Measurements from ENCODE around the gene CLCN6. TPM values are rescaled to one million over a fixed set of nuclear protein-coding genes. Genes with fewer than 3 reads are reported as not detected.

CLCN6 gene
- total and polyA plus RNA-seq, 7 donors: 5.5 to 17.5 (median 8.3) TPM

DNA sequence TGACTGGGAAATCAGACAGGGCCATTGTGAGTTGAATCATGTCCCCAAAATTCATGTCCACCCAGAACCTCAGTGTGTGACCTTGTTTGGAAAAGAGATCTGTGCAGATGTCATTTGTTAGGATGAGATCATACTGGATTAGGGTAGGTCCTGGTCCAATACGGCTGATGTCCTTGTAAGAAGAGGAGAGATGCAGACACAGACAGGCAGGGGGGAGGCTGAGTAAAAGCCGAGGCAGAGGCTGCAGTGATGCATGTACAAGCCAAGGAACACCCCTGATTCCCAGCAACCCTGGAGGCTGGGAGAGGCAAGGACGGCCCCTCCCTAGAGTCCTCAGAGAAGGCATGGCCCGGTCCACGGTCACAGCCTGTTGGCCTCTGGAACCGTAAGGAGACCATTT is 68.6 kb downstream of the CLCN6 start:
- intact Hi-C loops (cut with DNase I): loop anchor here in 1 of 2 donors (2.0 kb wide), 1 partner anchor 66 kb away; no protein-coding TSS in a partner anchor
- peaks cover 19% of the 10 kb centered on the region for H3K4me1 ChIP-seq
- ATAC-seq: peak; percentile 40 to 67 (median 46)

DNA sequence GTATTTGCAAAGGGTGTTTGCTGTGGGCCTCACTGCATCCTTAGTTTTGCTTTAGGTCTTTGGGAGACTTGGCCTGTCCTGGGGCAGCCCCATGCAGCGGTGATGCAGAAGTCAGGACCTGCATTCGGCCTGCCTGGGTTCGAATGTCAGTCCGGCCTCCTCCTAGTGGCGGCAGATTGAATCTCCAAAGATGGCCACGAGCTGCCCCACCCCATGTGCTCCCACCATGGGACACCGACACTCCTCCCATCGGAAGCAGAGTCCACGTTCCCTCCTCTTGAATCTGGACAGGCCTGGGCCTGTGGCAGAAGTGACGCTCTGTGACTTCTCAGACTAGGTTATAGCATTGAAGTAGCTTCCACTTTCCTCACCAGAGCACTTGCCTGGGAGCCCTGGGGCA is 69.1 kb downstream of the CLCN6 start:
- Histone ChIP-seq H3K4me1 (peaks cover 24% of the 10 kb centered on the region), H3K9me3 (no peaks in the 10 kb centered on the region), H3K36me3 (ENCODE audit: insufficient read depth in 1 of 2, low read depth in 1 of 2) (no peaks in the 10 kb centered on the region), H3K27me3 (ENCODE audit: insufficient read depth in 3 of 3, low read length in 2 of 3) (peaks cover 0 to 4% (median 0%) of the 10 kb centered on the region in 3 donors), H3K27ac (peak overlapping the region; percentile 66), H3K4me3 (no peak overlapping the region)
- intact Hi-C loops (cut with DNase I): loop anchor here in 1 of 2 donors (2.0 kb wide), 1 partner anchor 66 kb away; no protein-coding TSS in a partner anchor
- 85 to 90% (median 86%) methylated on average over 10 of the region's 10 CpGs for WGBS, 3 donors
- ATAC-seq (no peak), DNase-seq (no peak)
- TF ChIP-seq CTCF (IDR thresholded peaks at IDR 0.05): no peak

More for the DNA sequence above, 68.6 kb downstream of the CLCN6 start:
- Histone ChIP-seq H3K36me3 (ENCODE audit: insufficient read depth in 1 of 2, low read depth in 1 of 2) (no peaks in the 10 kb centered on the region), H3K9me3 (no peaks in the 10 kb centered on the region), H3K4me3 (no peak overlapping the region), H3K27ac (peak overlapping the region; percentile 66), H3K27me3 (ENCODE audit: insufficient read depth in 3 of 3, low read length in 2 of 3) (peaks cover 0 to 4% (median 0%) of the 10 kb centered on the region in 3 donors)
- 49 to 66% (median 50%) methylated on average over 6 of the region's 6 CpGs for WGBS, 3 donors
- no peak for TF ChIP-seq CTCF (IDR thresholded peaks at IDR 0.05)
- DNase-seq: peak in 1 of 2 donors; percentile 68

DNA sequence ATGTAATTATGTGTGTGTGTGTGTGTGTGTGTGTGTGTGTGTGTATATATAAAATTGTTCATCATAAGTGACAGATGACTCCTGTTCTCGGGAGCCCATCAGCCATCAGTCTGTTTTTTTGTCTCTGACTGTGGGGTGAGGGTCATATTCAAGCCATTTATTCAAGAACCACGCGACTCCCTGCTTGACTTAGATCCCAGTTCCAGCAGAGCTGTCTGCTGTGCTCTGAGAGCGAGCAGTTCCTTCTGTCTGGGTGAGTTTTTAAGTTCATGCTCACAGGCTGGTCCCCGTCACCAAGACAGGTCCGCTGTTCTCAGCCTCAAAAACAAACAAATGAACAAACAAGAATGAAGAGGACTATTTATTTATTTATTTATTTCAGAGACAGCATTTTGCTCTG is 71.1 kb downstream of the CLCN6 start:
- H3K27me3 ChIP-seq (ENCODE audit: insufficient read depth in 3 of 3, low read length in 2 of 3): peaks cover 0 to 4% (median 0%) of the 10 kb centered on the region in 3 donors
- DNase-seq (no peak), ATAC-seq (no peak)
- H3K4me3 ChIP-seq: no peak overlapping the region
- H3K27ac ChIP-seq: no peak overlapping the region
- H3K36me3 ChIP-seq (ENCODE audit: insufficient read depth in 1 of 2, low read depth in 1 of 2): no peaks in the 10 kb centered on the region
- intact Hi-C loops (cut with DNase I): no loop called here
- peaks cover 41% of the 10 kb centered on the region for H3K4me1 ChIP-seq
- H3K9me3 ChIP-seq: no peaks in the 10 kb centered on the region
- 75 to 88% (median 77%) methylated on average over 6 of the region's 6 CpGs for WGBS, 3 donors
- no peak for TF ChIP-seq CTCF (IDR thresholded peaks at IDR 0.05)

- intact Hi-C loops (cut with DNase I): no loop called here
- DNase-seq (no peak), ATAC-seq (no peak)
- H3K4me1 ChIP-seq: peaks cover 45% of the 10 kb centered on the region
- H3K27ac ChIP-seq: no peak overlapping the region
- no peaks in the 10 kb centered on the region for H3K9me3 ChIP-seq
- H3K27me3 ChIP-seq (ENCODE audit: insufficient read depth in 3 of 3, low read length in 2 of 3): peaks cover 0 to 4% (median 0%) of the 10 kb centered on the region in 3 donors
- H3K4me3 ChIP-seq: no peak overlapping the region
- H3K36me3 ChIP-seq (ENCODE audit: insufficient read depth in 1 of 2, low read depth in 1 of 2): no peaks in the 10 kb centered on the region
- no peak for TF ChIP-seq CTCF (IDR thresholded peaks at IDR 0.05)
- 71 to 84% (median 72%) methylated on average over 31 of the region's 31 CpGs for WGBS, 3 donors
Observed at GRCh38 chr1:11878081-11878890, 72.3 kb downstream of the CLCN6 start.
